GM12873 (cell line): ENCODE data around the gene TOLLIP.
A peak's percentile ranks its signal among the peaks of the same experiment; 100 is the strongest.

ENCODE experiments used
- CTCF ChIP-seq: IDR thresholded peaks from 2 replicates; pipeline ENCODE4 v1.5.1; 2012; ENCODE audit warnings: low read depth, mild to moderate bottlenecking, moderate library complexity, low read length, control low read depth; ENCODE audit not compliant: insufficient read depth; ENCODE audit errors: missing control alignments

The TOLLIP gene

GRCh38 chr11:1298695-1299492 lies 10.5 kb downstream of the TOLLIP start:
- TF ChIP-seq CTCF: no peak

- no peak for TF ChIP-seq CTCF
Observed at GRCh38 chr11:1297576-1298473, 11.6 kb downstream of the TOLLIP start.

GRCh38 chr11:1297011-1297575 lies 12.3 kb downstream of the TOLLIP start:
- TF ChIP-seq CTCF: no peak

GRCh38 chr11:1296287-1296686 lies 13.1 kb downstream of the TOLLIP start:
- TF ChIP-seq CTCF: no peak

GRCh38 chr11:1295591-1295990 lies 13.8 kb downstream of the TOLLIP start:
- TF ChIP-seq CTCF: no peak

GRCh38 chr11:1295086-1295485 lies 14.3 kb downstream of the TOLLIP start:
- TF ChIP-seq CTCF: no peak

- peak; percentile 37 for TF ChIP-seq CTCF
Observed at GRCh38 chr11:1293619-1294015, 15.8 kb downstream of the TOLLIP start.
